HG02840 (cell line): ENCODE data around the gene AP3S1.
"Not testable (repeated sequence)": the region's sequence is repeated elsewhere in the genome, so short reads cannot be mapped to it uniquely, and the experiment has no call there.

ENCODE experiments used
- ATAC-seq: cut with Tn5 transposase; IDR thresholded peaks from one replicate; pipeline ENCODE4 v1.9.1; 2021; ENCODE audit warnings: mild to moderate bottlenecking, moderate library complexity, moderate number of reproducible peaks; ENCODE audit not compliant: unreplicated experiment, low FRiP score

The AP3S1 gene

DNA sequence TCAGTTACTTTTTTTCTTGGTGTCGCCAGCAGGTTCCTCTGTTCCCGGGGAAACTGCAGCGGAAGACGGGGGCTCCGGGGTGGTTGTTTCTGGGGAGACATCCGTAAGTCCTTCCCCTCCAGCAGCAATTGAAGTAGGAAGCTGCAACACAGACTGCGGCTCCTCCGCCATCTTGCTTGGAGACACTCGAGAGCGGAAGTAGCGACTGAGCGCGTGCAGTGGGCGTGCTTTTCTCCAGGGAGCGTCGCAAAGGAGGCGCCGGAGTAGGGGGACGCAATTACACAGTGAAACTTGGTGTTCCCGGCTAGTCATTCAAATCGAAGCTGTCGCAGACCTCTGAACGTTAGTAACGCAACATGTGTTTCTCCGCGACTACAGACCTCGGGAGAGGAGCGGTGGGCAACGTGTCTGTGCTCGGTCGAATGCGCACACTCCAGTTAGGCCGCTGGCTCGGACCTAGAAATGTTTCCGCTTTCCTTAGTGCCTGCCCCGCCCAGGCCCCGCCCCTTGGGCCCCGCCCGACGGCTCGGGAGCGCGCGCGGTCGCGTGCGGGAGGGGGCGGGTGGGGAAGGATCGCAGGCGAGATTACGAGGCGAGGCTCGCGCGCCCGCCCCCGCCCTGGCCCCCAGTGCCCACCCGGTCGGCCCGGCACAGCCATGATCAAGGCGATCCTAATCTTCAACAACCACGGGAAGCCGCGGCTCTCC, at the start of gene AP3S1, which contains the start of gene ATG12:
AP3S1 (plus strand) TSS at position 554 of the 707 bp plus-strand sequence; CDS start at position 657, 103 bp downstream.
ATG12 (minus strand) TSS at position 184 of the 707 bp plus-strand sequence; CDS start at position 171, 13 bp downstream.
- ATAC-seq = peak; percentile 79

DNA sequence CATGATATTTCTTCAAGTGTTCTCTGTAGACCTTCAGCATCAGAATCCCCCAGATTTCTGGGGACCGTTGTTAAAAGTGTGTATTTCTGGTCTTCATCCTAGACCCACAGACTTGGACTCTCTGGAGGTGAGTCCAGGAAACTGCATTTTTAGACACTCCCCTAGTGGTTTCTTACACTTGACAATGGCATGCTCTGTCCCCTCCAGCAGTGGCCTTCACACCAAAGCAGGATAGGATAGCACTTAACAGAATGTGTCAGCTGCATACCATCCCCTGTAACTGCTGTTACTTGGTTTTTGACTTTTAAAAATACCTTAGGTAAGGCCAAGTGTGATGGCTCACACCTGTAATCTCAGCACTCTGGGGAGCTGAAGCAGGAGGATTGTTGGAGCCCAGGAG, 46.0 kb upstream of the AP3S1 start:
- no peak for ATAC-seq

DNA sequence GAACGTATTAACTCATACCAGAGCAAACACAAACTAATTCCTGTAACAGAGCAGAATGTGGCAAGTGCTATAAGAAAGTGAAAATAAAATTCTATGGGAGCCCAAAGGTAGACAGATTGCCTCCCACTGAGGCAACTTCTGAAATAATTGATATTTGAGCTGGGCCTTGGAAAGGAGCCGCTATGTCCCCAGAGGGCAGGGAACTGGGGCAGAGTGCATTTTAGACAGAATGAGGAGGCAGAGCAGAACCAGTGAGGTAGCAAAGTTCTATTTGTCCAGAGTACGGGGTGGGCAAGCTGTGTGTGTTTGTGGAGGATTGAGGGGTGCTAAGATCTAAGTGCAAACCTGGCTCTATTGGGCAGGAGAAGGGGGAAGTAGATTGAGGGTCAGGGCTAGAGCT, 45.1 kb upstream of the AP3S1 start:
- ATAC-seq = no peak

DNA sequence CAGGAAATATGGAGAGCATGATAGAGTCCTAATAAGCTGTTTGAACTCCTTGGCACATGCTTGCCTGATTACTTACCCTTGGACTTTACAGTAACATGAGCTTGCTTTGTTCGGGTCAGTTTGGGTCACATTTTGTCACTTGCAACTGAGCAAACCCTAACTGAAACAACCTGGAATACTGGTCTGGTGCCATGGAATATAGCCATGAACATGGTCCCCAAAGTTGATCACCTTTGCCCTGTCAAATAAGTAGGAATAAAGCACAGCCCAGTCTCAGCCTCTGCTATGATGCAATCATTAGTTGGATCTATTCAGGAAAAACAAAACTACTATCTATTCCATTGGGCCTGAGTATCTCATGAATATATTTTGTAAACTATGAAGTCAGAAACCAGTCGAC, 43.5 kb upstream of the AP3S1 start:
- no peak for ATAC-seq

DNA sequence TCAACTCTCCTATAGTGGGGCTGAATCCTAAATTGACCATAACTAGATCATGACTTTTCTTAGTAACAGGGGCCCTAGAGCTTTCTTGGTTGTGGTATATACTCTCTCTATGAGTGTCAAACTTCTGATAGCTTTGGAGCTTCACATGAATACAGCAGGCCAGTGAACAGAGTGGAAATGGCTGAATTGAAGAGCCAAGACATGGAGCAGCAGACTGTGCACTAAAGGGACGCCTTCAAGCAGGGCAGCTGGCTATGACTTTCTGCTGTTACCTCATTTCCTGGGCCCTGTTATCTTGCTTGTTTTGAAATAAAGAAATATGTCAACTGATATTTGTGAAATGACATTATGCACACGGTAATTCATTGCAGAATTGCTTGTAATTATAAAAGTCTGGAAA, 41.6 kb upstream of the AP3S1 start:
- ATAC-seq = no peak

DNA sequence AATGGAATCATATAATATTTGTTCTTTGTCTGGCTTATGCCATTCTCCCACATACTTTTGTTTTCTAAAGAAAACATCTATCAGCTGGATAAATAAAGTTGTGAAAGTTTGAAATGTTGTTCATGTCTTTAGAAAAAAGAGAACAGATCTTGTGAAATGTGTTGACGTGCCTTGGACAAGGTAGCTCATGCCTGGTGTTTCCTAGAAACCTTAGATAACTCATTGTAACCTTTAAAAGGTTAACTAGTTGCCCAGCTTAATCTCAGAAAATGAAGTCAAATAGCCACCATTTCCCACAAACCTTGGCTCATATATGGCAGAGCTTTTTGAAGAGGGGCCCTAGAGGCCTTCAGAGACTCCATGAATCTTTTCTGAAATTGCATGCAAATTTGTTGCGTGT, 40.6 kb upstream of the AP3S1 start:
- no peak for ATAC-seq

DNA sequence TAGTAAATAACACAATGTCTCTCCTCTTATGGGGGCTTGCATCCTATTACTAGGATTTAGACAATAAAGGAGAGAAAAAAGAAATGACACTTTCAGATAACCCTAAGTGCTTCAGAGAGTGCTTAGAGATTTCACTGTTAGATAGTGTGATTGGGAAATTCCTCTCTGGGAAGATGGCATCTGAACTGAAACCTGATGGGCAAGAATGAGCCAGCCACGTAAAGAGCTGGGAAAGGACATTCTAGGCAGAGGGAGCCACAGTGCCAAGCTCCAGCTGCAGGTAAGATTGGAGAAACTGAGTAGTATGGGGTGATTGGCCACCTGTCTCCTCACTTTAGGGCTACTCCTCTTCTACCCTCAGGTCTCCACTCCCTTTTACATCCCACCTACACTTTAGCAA, 39.8 kb upstream of the AP3S1 start:
- no peak for ATAC-seq

DNA sequence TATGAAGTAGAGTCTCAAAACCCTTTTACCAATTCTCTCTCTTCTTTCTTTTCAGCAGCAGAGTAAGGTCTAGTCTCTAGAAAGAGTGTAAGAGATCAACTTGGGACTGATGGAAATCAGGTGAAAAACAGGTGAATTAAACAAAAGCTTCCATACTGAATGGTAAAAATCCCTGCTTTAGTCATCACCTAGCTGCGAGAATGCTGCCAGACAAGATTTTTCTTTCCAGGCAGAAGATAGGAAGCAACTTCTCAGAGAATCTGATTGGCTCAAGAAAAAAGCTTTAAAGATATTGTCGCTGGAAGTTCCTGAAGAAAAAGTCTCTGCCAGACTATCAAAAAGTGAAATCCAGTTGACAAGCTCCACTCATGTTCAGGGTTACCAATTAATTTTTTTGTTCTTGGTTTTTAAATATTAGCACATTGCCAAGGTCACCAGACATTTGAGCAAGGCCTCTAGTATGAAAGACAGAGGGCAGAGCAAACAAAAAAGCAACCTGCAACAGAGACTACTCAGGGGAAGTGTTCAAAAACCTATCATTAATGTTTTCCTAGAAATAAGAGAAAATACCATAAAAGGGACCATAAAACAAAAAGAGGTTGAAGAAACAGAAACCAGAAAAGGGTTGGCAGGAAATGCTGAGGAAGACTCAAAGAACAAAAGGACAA, 34.6 kb upstream of the AP3S1 start:
- no peak for ATAC-seq

DNA sequence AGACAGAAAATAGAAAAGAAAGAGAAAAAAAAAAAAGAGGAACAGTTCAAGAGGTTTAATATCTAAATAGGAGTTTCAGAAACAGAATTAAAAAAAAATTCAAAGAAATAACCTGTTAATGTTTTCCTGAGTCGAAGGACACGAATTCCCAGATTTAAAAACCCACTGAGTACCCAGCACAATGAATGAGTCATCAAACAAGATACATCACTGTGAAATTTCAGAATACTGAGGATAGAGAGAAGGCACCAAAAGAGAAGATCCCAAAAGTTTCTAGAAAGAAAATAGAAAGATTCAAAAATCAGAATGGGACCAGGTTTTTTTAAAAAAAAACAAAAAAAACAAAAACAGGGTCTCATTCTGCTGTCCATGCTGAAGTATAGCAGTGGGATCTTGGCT, 34.1 kb upstream of the AP3S1 start:
- no peak for ATAC-seq

DNA sequence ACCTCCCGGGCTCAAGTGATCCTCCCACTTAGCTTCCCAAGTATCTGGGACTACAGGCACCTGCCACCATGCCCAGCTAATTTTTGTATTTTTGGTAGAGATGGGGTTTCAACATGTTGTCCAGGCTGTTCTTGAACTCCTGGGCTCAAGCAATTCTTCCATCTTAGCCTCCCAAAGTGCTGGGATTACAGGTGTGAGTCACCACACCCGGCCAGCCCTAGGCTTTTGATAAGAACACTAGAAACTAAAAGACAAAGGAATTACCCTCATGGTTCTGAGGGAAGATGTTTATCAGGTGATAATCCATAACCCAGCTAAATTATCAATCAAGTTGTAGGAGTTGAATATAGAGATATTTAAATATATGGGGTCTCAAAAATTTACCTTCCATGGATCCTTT, 33.7 kb upstream of the AP3S1 start:
- not testable (repeated sequence) for ATAC-seq

DNA sequence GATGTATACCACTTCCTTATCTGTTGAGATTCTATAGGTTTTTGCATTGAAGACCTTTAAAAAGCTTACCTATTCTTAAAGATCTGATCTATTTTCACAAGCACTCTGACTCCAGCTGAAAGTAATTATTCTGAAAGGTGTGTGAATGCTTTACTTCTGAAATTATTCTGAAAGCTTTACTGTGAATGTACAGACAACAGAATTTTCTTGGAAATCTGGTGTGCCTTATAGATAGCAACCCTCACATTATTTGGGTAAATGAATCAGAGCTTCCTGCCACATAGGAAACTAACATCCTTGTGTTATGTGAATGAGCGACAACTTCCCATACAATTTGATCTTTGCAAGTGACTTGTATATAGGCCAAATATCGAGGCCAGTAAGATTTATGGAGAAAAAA, 31.8 kb upstream of the AP3S1 start:
- no peak for ATAC-seq

DNA sequence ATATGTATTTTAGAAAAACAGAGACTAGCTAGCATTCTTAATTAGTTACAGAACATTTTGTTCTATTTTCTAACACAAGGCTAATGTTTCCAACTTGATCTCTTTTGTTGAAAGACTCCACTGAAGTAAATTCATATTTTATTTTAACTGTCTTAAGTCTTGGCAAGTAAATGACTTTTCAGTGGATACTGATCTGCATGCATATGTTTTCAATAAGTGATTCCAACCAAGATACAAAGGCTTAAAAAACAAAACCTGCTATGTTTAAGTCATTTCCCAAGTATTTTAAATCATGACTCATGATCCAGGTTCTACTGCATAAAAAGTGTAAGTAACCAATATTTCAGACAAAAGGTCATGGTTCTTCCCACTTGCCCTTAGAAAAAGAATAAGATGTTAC, 31.0 kb upstream of the AP3S1 start:
- no peak for ATAC-seq

DNA sequence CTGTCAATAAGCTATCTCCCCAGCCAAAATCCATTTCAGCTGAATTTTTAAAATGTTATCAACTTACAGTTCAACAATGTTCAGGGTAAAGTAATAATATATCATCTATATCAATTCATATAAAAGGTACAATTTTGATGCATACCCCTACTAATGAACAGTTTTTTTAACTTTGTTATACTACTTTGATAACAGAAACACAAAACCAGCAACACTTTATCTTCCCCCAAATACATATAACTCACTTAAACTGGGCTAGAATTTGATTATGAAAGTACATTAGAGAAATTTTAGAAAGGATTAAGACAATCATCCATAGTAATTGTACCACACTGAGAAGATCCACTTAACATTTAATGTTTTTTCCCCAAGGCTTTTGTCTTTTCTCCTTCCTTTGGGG, 30.3 kb upstream of the AP3S1 start:
- no peak for ATAC-seq

DNA sequence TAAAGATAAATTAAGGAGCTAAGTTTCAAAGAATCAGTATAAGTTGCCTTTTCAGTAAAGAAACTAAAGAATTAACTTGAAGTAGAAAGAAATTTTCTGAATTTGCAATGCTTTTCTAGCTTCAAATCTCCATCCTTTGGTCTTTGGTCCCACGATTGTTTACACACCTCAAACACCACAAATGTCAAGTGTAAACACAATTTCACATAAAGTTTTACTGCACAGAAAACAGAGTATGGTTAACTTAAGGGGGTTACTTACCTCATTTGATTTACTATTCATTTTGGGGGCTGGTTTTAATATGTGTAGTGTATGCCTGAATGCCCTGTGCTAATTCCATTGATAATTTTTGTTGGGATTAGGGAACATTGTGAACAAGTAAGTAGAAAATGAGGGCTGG, 29.4 kb upstream of the AP3S1 start:
- ATAC-seq = no peak

DNA sequence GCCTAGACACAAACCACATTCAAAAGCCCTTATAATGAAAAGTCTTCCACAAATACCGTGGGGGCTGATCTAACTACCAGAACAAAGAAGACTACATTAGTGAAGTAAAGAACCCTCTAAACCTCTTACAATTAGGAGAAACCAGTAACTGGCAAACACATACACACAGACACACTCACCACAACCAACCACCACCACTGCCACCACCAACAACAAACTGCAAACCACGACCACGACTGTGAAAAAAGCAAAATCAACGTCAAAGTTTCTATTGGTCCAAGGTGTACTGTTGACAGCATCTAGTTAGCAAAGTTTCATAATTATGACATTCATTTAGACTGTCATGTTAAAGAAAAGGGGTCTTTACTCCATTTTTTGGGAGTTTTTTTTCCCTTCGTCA, 28.0 kb upstream of the AP3S1 start:
- ATAC-seq = no peak

DNA sequence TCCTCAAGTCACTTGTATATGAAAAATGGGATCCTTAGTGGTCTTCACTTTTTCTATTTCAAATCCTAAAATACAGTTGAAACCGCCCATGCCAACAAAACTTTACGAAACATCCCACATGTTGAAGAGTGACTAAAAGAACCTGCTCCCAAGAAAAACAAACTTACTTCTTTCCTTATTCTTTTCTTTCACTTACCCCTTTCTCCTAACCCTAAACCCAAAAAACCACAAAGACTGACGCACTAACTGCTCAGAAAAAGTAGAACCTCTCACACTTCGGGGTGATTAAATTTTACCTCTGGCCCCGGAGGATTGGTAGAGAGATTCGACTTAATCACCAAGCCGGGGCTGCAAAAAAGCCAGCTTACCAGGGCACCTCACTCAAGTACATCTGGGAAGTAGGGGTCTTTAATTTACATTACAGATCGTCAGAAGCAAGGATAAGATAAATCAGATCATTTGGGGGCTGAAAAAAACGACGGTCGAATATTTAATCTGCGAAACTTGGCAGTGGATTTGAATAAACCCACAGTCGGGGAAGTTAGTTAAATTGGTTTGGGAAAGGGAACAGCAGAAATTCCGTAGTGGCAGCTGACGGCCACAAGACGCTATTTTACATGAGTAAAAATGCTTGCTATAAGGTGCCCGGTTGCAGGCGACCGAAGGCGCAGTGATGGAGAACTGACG, 26.6 kb upstream of the AP3S1 start:
- ATAC-seq = no peak

DNA sequence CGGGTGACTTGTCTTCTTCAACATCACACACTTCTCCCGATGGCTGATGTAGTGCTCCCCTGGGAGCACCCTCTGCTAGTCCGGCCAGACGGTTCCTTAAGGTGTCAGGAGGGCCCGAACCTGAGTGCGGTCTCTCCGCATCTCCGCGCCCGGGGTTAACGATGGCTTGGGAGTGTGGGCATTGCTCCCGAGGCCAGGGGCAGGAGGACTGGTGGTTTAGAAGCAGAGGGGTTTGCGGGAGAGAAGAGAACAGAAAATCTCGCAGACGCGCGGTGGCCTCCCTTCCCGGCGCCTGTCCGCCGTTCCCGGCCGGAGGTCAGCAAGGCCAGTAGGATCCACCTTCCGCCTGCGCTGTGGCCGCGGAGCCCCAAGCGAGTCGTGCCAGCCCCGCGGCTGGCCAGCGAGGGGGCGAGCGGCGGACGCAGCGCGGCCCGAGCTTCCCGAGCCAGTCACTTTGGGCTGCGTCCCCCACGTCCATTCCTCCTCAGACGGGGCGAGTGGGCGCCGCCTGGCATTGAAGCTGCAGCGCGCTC, 26.0 kb upstream of the AP3S1 start:
- ATAC-seq = no peak

DNA sequence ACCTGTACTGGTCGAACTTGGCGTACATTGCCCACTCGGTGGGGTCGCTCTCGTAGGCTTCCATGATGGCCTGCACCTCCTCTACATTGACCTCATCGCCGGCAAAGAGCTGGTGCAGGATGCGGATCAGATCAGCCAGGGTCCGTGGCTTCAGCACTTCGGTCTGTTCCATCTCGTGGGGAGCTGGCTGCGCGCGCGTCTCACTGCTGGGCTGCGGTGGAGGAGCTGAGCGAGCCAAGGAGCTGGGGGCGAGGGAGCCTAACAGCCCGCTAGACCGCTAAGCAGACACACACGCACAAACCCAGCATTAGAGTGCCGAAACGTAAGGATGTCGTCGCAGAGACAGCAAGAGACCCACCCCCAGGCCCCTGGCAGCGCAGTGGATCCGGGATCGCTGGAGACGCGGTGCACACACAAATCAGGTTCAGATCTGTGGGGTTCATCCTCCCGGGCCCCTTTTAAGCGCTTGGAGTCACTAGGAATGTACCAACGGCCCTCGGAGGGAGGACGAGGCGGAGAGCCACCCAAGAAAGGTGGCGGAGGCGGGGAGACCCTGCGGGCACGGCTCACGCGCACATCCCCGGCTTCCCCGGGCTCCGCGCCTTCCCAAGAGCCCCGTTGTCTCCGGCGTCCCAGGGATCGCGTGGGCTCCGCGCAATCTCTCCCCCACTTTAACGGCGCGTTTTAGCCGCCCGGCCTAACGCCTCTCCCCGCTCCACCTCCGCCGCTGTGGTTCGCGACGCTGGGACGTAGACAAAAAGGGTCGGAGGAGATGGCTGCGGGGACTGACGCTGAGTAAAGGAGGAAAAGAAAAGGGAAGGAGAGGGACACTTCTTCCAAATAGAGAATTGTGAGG, 25.3 kb upstream of the AP3S1 start, which contains the start of gene CDO1:
CDO1 (minus strand) TSS at position 434 of the 856 bp plus-strand sequence; CDS start at position 172, 262 bp downstream.
- ATAC-seq = no peak

DNA sequence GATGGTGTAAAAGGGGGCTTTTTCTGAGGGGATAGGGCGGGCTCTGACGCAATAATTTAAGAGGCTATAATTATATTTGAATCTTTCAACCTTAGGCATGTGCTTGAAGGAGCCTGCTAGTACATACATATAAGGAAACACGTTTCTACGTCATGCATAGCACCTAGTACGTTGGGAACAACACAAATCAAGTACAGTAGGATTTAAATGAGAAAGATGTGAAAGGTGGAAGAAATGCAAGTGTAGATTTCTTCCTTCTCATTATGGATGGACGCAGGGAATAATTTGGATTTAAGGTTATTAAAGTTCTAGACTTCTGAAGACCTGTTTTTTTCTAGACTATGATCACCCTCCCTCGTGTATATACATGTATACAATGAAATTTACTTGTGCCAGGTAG, 24.3 kb upstream of the AP3S1 start:
- ATAC-seq = no peak

DNA sequence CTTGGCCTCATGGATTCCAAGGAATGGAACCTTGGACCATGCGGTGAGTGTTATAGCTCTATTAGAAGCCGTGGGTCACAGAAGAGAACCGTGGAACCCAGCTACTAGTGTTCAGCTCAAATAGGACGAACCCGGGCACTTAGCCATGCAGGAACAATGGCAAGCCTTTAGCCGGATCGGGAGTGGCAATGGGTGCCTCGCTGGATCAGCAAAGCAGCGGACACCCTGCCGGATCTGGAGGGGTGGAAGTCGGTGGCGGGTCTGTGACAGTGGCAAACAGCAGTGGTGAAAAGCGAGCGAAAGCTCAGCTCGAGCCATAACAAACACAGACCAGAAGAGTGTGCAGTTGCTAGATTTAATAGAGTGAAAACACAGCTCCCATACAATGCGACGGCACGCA, 22.9 kb upstream of the AP3S1 start:
- no peak for ATAC-seq
